Activated naive CD4-positive, alpha-beta T cell treated with anti-CD3 and anti-CD28 coated beads, Interleukin-2, amount 50 U/mL, for 24 hours (primary cell): ENCODE data around the gene DPP7.
"Not testable (repeated sequence)": the region's sequence is repeated elsewhere in the genome, so short reads cannot be mapped to it uniquely, and the experiment has no call there.

Source experiments
- H3K27ac Mint-ChIP-seq: one replicate; pipeline ENCODE4 v1.8.0; 2021; ENCODE audit warnings: mild to moderate bottlenecking, mixed read lengths
- H3K27me3 Mint-ChIP-seq: one replicate; pipeline ENCODE4 v1.8.0; 2021; ENCODE audit warnings: mixed read lengths
- H3K36me3 Mint-ChIP-seq: one replicate; pipeline ENCODE4 v1.8.0; 2021; ENCODE audit warnings: mixed read lengths
- H3K4me1 Mint-ChIP-seq: one replicate; pipeline ENCODE4 v1.8.0; 2021; ENCODE audit warnings: mixed read lengths
- H3K4me3 Mint-ChIP-seq: one replicate; pipeline ENCODE4 v1.8.0; 2021; ENCODE audit warnings: mild to moderate bottlenecking, mixed read lengths
- H3K9me3 Mint-ChIP-seq: one replicate; pipeline ENCODE4 v1.8.0; 2021; ENCODE audit warnings: mixed read lengths

The DPP7 gene

DNA sequence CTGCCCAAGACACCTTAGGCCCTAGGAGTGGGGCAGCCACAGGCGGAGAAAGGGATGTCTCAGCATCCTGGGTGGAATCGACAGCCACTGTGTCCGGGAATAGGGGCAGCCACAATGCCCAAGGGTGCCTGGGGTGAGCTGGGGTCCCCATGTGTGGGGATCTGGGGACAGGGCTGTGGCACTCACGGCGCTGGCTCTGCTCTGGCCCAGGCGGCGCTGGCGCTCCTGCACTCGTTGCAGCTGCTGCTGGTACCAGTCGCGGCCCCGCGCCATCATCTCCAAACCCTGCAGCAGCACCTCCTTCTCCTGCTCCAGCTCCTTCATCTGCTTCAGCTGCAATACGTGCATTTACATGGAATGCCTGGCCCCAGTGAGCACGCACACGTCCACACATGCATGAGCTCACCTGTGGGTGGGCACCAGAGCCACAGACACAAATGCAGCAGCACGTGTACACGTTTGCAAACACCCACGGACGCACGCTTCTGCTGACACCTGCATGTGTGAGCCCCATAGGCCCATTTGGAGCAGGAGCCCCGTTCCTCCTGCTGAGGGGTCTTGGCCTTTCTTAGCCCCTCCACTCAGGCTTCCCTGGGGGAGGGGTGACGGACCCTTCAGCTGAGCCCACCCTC lies 49.1 kb downstream of the DPP7 start:
- Mint-ChIP-seq H3K4me1 (peaks cover 8% of the 10 kb centered on the region), H3K27me3 (peaks cover 2% of the 10 kb centered on the region), H3K36me3 (no peaks in the 10 kb centered on the region), H3K4me3 (no peak overlapping the region), H3K9me3 (no peaks in the 10 kb centered on the region), H3K27ac (no peak overlapping the region)

DNA sequence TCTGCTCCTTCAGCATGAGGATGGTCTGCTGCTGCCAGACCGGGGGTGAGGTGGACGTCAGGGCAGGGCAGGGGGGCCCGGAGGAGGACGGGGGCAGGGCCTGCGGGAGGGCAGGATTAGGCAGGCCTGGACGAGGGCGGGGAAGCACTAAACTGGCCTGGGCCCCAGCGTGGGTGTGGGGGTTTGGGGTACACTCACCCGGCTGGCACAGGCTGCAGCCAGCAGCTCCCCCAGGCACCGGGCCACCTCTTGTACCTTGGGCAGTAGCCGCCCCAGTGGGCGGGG lies 49.7 kb downstream of the DPP7 start:
- H3K36me3 Mint-ChIP-seq: no peaks in the 10 kb centered on the region
- H3K4me1 Mint-ChIP-seq: peaks cover 8% of the 10 kb centered on the region
- no peak overlapping the region for H3K27ac Mint-ChIP-seq
- H3K9me3 Mint-ChIP-seq: no peaks in the 10 kb centered on the region
- no peak overlapping the region for H3K4me3 Mint-ChIP-seq
- peaks cover 2% of the 10 kb centered on the region for H3K27me3 Mint-ChIP-seq

DNA sequence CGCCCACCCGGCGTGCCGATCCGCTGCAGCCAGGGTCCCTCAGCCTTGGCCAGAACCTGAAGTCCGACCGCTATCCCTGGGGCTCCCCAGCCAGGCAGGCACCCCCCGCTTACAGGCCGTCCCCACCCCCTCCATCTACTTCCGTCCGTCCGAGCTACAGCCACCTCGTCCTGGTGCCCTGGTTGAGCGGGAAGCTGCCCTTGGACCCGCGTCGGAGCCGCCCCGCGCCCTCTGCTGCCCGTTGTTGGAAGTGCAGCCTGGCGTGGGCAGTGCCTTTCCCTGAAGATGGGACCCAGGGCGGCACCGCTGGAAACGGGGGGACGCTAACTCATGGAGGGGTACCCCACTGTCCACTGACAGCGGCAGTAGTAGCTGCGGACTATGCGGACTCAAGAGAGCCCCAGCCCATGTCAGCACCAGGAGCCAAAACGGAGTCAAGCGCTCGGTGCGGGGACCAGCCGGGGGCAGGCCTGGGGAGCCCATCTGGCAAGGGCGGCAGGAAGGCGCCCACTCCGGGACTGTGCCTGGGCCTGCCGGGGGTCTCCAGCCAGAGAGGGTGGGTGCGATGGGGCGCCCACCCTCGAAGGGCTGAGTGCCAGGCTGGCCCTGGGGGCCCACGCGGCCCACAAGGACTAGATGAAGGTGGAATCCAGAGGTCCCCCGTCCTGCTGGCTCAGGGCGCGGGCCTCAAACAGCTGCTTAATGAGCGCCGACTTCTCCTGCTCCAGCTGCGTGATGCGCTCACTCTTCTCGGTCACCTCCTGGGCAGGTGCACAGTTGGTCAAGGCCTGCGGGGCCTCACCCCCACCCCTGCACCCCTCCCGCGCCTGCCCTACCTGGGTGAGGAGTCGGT lies 50.3 kb downstream of the DPP7 start:
- H3K27me3 Mint-ChIP-seq: peaks cover 2% of the 10 kb centered on the region
- H3K27ac Mint-ChIP-seq: no peak overlapping the region
- peaks cover 8% of the 10 kb centered on the region for H3K4me1 Mint-ChIP-seq
- no peaks in the 10 kb centered on the region for H3K36me3 Mint-ChIP-seq
- no peak overlapping the region for H3K4me3 Mint-ChIP-seq
- no peaks in the 10 kb centered on the region for H3K9me3 Mint-ChIP-seq

DNA sequence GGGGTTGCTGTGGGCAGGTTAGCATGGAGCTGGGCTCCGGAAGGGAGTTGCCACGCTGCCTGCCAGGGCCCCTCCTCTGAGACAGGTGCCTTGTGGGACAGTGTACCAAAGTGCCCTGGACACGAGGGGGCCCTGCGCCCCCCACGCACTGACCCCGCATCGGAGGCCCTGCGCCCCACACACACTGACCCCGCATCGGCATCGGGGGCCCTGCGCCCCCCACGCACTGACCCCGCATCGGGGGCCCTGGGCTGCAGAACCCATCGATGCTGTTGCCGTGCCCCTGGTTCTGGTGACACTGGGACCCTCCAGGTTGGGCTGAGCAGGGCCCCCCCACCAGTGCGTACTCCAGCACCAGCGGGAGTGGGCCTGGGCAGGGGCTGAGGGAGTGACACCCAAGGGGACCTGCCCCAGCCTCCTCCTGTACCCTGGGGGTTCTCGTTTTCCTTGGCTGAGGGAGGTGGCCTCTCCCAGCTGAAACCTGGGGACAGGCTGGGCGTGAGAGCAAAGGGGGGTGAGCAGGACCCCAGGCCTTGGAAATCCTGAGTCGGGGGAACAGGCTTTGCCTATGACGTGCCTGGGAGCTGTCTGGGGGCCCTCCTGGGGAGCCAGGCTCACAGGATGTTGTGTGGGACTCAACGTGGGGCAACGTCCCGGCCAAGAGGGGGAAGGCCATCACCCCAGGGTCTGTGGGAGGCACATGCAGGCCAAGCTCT lies 51.1 kb downstream of the DPP7 start:
- Mint-ChIP-seq H3K4me3 (no peak overlapping the region), H3K9me3 (no peaks in the 10 kb centered on the region), H3K27me3 (peaks cover 2% of the 10 kb centered on the region), H3K4me1 (peaks cover 8% of the 10 kb centered on the region), H3K36me3 (no peaks in the 10 kb centered on the region), H3K27ac (no peak overlapping the region)

DNA sequence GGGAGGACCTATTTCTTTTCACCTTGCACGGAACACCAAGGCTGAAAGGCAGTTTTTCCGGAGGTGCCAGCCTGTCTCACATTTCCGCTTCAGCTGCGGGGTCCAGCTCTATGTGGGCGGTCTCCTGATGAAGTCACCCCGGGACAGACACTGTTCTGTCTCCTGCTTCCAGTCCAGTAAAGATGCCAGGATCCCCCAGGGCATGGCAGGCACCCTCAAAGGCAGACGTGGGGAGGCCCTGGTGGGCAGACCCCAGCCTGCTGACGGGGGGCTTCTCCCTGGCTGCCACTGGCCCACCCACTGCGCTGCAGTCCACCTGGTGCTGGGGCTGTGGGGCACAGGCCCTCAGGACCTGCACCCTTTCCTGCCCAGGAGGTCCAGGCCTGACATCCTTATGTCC lies 51.7 kb downstream of the DPP7 start:
- not testable (repeated sequence) for H3K36me3 Mint-ChIP-seq, H3K9me3 Mint-ChIP-seq, H3K4me1 Mint-ChIP-seq, H3K27me3 Mint-ChIP-seq, H3K27ac Mint-ChIP-seq, H3K4me3 Mint-ChIP-seq

DNA sequence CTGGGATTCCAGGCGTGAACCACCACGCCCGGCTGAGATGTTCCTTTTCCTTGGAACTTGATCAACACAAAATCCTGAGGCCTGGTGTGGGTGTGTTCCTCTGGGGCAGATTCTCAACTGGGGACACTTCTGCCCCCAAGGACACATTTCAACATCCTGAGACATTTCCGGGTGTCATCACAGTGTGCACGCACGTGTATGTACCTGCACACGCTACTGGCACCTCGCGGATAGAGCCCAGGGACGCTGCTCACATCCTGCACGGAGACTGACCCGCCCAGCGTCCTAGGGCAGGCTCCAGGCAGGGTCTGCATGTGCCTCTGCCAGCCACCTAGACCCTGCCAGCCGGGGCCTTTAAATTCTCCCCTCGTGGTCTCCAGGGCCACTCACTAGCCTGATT lies 52.1 kb downstream of the DPP7 start:
- H3K36me3 Mint-ChIP-seq: no peaks in the 10 kb centered on the region
- peaks cover 4% of the 10 kb centered on the region for H3K4me1 Mint-ChIP-seq
- H3K27me3 Mint-ChIP-seq: no peaks in the 10 kb centered on the region
- H3K4me3 Mint-ChIP-seq: no peak overlapping the region
- no peaks in the 10 kb centered on the region for H3K9me3 Mint-ChIP-seq
- H3K27ac Mint-ChIP-seq: no peak overlapping the region
